Measurements from ENCODE around the gene TNRC6C. TPM values are rescaled to one million over a fixed set of nuclear protein-coding genes. Genes with fewer than 3 reads are reported as not detected.

Gene TNRC6C
- total RNA-seq, 4 donors from 2014 or later, result 9.1 to 32.7 (median 14.3) TPM

DNA sequence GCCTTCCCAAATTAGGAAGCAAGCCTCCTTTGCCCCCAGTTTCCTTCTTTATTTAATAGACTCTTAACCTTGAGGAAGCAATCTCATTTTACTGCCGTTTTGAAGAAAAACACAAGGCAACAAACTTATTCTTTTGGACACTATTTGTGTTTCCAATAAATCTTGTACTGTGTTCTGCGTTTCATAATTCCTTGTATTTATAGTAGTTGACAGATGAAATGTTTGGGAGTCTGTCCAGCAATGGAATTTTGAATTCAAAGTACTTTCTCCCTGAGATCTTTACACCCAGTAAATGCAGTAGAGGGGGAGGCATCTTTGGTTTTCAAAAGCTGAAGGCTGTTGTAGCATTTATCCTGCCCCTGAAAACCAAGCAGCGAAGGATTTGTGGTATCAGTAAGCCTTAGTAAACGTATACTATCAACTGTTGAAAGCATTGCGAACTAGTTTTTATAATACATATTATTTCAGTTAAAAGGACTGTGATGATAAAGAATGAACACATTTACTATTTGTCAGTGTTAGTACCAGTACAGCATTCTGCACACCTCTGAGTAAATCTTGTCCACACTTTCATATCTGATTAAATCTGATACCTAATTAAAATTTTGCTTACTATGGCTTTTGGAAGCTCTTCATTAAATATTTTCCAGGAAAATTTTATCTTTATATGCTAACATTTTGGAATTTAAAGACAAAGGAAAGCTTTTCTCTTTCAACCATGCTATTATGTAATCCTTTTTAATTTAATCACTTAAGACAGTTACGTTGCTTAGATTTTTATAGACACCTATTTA lies 83.1 kb downstream of the TNRC6C start:
- H3K9me3 ChIP-seq, result no peaks in the 10 kb centered on the region
- 59 to 70% methylated on average over 6 of the region's 6 CpGs for WGBS, 2 donors
- H3K27ac ChIP-seq, result peak overlapping the region; percentile 73 to 85 (median 81)
- H3K4me1 ChIP-seq, result no peaks in the 10 kb centered on the region
- no peaks in the 10 kb centered on the region for H3K36me3 ChIP-seq
- no peak for TF ChIP-seq POLR2A (IDR thresholded peaks at IDR 0.05)
- TF ChIP-seq, protein P1, sequence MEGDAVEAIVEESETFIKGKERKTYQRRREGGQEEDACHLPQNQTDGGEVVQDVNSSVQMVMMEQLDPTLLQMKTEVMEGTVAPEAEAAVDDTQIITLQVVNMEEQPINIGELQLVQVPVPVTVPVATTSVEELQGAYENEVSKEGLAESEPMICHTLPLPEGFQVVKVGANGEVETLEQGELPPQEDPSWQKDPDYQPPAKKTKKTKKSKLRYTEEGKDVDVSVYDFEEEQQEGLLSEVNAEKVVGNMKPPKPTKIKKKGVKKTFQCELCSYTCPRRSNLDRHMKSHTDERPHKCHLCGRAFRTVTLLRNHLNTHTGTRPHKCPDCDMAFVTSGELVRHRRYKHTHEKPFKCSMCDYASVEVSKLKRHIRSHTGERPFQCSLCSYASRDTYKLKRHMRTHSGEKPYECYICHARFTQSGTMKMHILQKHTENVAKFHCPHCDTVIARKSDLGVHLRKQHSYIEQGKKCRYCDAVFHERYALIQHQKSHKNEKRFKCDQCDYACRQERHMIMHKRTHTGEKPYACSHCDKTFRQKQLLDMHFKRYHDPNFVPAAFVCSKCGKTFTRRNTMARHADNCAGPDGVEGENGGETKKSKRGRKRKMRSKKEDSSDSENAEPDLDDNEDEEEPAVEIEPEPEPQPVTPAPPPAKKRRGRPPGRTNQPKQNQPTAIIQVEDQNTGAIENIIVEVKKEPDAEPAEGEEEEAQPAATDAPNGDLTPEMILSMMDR (IDR thresholded peaks at IDR 0.05), result no peak
- H3K4me3 ChIP-seq (replicated peaks in 1 of 3), result peak overlapping the region in 2 of 3 donors; percentile 22 to 27
- DNase-seq, result no peak
- intact Hi-C loops (cut with DNase I), result no loop called here
- H3K27me3 ChIP-seq, result no peaks in the 10 kb centered on the region

GRCh38 chr17:78042542-78042941 lies 84.0 kb downstream of the TNRC6C start:
- no peaks in the 10 kb centered on the region for H3K4me1 ChIP-seq
- intact Hi-C loops (cut with DNase I), result no loop called here
- no peak overlapping the region for H3K4me3 ChIP-seq (replicated peaks in 1 of 3)

GRCh38 chr17:78043031-78043430 lies 84.5 kb downstream of the TNRC6C start:
- WGBS, 2 donors, result 96 to 100% methylated on average over 1 of the region's 1 CpG
- DNase-seq, result no peak
- intact Hi-C loops (cut with DNase I), result no loop called here
- TF ChIP-seq POLR2A (IDR thresholded peaks at IDR 0.05), result no peak
- TF ChIP-seq, protein P1 (IDR thresholded peaks at IDR 0.05), result no peak
- no peaks in the 10 kb centered on the region for H3K36me3 ChIP-seq
- no peaks in the 10 kb centered on the region for H3K4me1 ChIP-seq
- no peak overlapping the region for H3K27ac ChIP-seq
- H3K4me3 ChIP-seq (replicated peaks in 1 of 3), result no peak overlapping the region
- H3K9me3 ChIP-seq, result no peaks in the 10 kb centered on the region
- H3K27me3 ChIP-seq, result no peaks in the 10 kb centered on the region

More at GRCh38 chr17:78042542-78042941, 84.0 kb downstream of the TNRC6C start:
- WGBS, 2 donors, result 93 to 94% methylated on average over 5 of the region's 5 CpGs
- H3K27ac ChIP-seq, result no peak overlapping the region
- H3K36me3 ChIP-seq, result no peaks in the 10 kb centered on the region
- no peaks in the 10 kb centered on the region for H3K9me3 ChIP-seq
- no peak for DNase-seq
- no peak for TF ChIP-seq POLR2A (IDR thresholded peaks at IDR 0.05)
- TF ChIP-seq, protein P1 (IDR thresholded peaks at IDR 0.05), result no peak
- H3K27me3 ChIP-seq, result no peaks in the 10 kb centered on the region

DNA sequence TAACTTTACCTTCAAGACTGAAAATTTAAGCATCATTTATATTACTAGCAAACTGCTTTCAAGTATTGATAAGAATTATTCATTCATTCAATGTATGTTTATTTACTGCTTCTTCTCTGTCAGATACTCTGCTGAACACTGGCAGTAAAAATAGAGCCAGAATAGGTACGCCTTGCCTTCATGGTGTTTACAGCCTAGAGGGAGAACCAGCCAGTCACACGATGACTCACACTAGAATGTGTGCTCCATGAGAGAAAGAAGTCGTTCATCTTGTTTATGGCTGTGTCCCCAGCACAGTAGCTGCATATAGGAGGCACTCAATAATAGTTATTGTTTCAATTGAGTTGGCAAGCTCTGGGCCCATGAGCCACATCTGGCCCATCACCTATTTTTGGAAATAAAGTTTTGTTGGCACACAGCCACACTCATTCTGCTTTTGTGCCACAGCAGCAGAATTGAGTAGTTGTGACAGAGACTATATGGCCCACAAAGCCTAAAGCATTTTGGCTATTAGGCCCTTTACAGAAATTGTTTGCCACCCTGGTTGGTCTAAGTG lies 85.9 kb downstream of the TNRC6C start:
- DNase-seq, result no peak
- H3K27me3 ChIP-seq, result no peaks in the 10 kb centered on the region
- H3K4me3 ChIP-seq (replicated peaks in 1 of 3), result no peak overlapping the region
- TF ChIP-seq, protein P1 (IDR thresholded peaks at IDR 0.05), result no peak
- TF ChIP-seq POLR2A (IDR thresholded peaks at IDR 0.05), result no peak
- peaks cover 7% of the 10 kb centered on the region in 2 donors for H3K36me3 ChIP-seq
- H3K9me3 ChIP-seq, result no peaks in the 10 kb centered on the region
- intact Hi-C loops (cut with DNase I), result no loop called here
- no peaks in the 10 kb centered on the region for H3K4me1 ChIP-seq
- no peak overlapping the region for H3K27ac ChIP-seq
- 89 to 95% methylated on average over 3 of the region's 3 CpGs for WGBS, 2 donors

DNA sequence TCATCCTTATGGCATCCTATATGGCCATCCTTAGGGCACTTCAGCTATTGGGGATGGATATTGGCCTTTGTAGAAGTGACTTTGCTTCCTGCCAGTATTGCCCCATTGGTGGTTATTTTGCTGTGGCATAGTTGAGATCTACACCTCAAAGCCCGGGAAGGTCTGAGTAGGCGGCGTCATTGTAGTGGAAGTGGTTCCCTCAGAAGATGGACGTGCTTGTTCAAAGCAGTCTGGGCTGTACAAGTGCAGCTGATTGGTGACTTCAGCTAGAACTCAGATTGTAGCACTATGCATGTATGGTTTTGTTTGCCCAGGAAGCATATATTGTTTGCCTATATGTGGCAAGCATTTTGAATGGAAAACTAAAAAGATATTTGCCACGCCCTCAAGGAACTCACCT lies 86.8 kb downstream of the TNRC6C start:
- Histone ChIP-seq H3K36me3 (peaks cover 14 to 15% of the 10 kb centered on the region in 2 donors), H3K27me3 (no peaks in the 10 kb centered on the region), H3K4me3 (replicated peaks in 1 of 3) (no peak overlapping the region), H3K9me3 (no peaks in the 10 kb centered on the region), H3K27ac (no peak overlapping the region), H3K4me1 (no peaks in the 10 kb centered on the region)
- no peak for DNase-seq
- 93 to 98% methylated on average over 5 of the region's 5 CpGs for WGBS, 2 donors
- intact Hi-C loops (cut with DNase I), result no loop called here
- TF ChIP-seq, protein P1 (IDR thresholded peaks at IDR 0.05), result no peak
- no peak for TF ChIP-seq POLR2A (IDR thresholded peaks at IDR 0.05)
